GM19238 (cell line): ENCODE data around the gene TSPAN11.
"Not testable (repeated sequence)": the region's sequence is repeated elsewhere in the genome, so short reads cannot be mapped to it uniquely, and the experiment has no call there.

Experiments used
- DNase-seq: peaks from one replicate; pipeline ENCODE4 v3.0.0; 2011; ENCODE audit warnings: low spot score; ENCODE audit not compliant: insufficient read length

TSPAN11 gene

DNA sequence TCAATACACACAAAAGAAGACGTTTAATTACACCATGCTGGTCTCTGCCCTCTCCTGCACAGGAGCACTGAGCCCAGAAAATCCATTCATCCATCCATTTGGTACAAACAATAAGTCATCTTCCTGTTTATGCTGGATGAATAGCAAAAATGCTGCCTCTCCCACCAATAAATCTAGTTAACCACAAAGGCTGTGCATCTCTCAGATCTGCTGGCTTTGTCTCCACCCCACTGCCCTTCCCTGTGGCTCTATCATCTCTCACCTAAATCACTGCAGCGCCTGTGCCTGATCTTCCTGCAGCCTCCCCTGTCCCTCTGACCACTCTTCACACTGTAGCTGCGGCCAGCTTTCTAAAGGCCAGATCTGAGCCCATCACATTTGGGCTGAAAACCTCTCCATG is 74.2 kb downstream of the TSPAN11 start:
- DNase-seq: no peak

DNA sequence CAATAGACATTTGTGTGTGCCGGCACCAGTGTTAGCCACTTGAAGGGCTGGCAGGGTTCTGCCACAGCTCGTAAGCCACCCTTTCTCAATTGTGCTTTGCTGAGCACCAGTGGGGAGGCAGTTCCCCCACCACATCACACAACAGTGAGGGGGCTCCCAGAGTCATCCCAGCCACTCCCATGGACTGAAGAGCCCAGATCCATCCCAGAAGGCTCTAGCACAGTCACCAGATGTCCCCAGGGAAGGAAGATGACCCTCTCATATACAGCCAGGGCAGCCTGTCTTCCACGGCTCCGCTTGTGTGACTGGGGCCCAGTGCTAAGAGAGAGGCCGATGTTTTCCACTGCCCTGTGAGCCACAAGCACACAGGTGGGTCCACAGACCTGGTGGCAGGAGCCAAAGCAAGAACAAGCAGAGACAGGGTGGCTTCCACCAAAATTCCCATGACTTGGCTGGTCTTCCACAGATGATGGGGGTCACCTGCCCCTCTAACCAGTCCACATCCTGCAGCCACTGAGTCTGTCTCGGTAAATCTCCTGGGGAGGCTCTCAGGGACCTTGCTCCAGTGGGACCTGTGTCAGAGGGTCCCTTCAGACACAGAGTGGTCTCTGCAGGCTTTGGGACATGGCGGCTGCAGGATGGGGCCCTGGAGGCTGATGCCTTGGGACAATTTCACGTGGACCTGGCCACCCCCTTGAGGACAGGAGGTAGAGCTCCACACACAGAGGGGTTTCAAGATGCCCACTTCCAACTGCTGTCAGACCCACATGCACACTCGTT is 75.2 kb downstream of the TSPAN11 start:
- no peak for DNase-seq

DNA sequence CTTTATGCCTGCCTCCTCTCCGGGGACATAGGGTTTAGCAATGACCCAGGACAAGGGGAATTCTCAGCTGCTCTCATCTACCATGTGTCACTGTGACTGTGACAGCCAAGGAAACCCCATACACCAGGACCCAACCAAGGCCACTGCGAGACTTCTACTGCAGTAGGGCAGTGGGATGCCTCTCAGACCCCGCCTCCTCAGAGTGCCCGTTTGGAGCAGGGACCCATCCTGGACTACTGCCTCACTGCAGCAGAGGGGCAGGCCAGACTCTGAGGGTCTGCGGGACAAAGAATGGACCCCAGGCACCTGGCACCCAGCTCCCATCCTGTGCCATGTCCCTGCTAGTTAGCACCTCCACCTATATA is 75.8 kb downstream of the TSPAN11 start:
- no peak for DNase-seq

GRCh38 chr12:31002999-31003398 is 76.5 kb downstream of the TSPAN11 start:
- DNase-seq: no peak

- DNase-seq: no peak
These were observed 77.5 kb downstream of the TSPAN11 start for GRCh38 chr12:31003861-31004640.

GRCh38 chr12:31004666-31005065 is 78.1 kb downstream of the TSPAN11 start:
- no peak for DNase-seq

- DNase-seq: no peak
These were observed 78.9 kb downstream of the TSPAN11 start for GRCh38 chr12:31005256-31005943.

GRCh38 chr12:31005944-31006361 is 79.4 kb downstream of the TSPAN11 start:
- DNase-seq: no peak

DNA sequence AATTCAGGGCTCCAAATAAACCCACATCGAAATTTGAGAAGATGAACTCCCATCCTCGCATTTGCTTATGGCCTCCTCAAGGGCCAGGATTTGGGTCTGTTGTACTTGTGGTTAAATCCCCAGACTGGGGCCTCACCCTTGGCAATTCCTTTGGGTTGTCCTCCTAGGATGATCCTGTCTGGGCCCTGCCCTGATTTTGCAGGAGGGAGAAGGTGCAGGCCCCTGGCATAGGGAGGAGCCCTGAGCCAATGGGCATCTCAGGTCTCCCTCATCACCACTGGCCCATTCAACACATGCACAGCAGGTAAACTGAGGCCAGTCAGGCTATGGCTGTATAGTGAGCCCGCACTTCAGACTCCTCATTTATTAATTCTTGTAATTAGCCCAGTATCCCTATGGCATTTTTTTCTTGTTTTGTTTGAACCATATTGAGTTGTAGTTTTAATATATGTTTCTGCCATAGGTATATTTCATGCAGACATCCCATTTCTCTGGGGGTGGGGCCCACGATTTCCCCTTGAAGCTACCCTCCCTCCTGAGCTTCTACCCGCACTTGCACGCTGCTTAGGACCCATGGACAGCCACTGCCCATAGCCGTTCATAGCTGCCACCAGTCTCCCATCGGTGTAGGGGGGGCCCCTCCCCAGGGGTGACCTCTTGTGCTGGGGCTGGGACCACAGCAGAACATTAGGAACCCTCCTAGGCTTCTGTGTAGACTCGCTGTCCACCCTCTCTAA is 80.0 kb downstream of the TSPAN11 start:
- no peak for DNase-seq

- no peak for DNase-seq
These were observed 80.6 kb downstream of the TSPAN11 start for GRCh38 chr12:31007153-31007495.

DNA sequence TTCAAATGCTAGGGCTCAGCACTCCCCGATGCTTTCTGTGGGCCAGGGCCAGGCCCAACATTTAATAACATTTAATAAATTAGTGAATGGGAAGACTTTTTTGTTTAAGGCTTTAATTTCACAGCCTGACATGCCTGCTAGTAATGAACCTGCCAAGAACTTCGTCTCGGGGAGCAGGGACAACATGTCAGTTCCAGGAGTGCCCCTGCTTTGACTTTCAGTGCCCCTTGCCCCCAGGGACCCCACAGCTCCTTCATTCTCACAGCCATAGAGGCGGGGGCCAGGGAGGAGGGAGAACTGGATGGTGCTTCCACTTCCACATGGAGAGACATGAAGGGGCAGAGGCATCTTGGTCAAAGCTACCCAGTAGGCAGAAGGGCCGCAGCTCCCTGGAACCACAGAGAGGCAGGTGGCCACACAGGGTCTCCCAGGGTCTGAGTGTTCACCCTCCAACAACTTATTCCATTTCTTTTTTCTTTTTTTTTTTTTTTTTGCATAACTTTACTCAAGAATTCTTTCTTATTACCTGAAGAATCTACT is 81.2 kb downstream of the TSPAN11 start:
- DNase-seq: no peak

DNA sequence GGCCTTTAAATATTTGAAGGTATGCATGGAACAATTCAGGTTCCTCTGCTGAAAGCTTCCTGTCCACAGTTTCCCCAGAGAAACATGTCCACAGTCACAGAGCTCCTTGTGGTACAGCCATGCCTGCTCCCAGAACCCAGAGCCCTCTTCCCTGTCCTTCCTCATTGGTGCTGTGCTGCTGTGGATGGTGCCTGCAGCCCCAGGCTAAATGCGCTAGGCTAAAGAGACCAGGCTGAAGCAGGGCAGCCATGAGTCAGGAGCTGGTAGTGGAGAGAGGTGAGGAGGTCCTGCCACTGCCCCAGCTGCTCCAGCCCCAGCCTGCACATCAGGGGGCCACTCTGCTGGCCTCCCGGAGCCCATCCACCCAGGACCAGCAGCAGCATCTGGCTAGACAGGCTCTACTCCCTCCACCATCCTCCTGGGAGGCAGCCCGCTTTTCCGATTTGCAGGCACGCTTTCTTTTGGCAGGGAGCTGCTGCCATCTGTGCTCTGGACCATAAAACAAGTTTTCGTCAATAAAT is 81.8 kb downstream of the TSPAN11 start:
- no peak for DNase-seq

DNA sequence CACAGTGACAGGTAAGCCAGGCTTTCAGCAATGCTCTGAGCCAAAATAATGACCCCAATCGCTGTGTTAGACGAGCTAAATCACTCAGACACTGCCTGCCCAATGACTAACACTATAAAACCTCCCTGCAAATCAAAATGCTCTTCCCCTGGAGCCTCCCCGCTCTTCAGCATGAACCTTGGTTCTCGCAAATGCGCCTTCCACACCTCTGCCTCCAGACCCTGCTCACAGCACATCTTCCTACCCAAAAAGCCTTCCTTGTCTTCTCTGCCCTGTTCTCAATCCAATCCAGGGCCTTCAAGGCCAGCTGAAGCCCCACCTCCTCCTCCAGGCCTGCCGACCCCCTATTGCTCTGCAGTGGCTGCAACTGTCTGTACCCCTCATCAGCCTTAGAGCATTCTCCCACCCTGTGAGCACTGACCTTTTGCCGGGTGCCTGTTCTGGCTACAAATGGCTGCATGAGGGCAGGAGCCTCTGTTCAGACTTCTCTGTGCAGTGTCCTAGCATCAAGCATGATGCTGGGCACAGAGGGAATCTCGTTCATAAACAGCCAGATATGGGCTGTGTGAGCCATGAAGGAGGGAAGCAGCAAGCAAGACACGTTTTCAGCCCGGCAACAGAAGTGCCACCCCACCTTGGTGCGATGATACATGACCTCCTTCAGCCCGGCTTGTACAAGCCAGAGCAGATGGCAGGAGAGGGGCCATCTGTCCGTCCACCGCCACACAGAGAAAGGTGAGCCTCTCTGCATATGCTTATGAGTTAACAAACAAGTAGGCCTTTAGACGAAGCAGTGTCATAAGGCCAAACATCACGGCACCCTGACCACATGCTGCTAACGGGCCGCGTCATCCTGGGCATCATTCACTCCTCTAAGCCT is 82.7 kb downstream of the TSPAN11 start:
- no peak for DNase-seq

DNA sequence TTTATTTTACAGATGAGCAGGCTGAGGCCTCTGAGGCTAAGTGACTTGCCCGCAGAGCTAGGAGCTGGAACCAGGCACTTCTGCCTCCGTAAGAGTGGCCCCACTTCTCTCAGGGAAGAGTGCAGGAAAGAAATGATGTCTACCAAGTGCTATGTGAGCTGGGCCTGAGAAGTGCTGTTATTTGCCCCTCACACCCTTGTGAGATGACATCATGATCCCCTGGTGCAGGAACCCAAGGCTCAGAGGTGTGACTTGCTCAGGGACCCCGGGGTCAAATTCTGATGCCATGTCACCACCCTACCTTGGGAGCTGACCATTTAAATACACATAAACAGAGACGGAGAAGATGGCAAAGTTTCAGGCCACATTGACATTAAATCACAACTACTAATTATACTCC is 83.4 kb downstream of the TSPAN11 start:
- no peak for DNase-seq

GRCh38 chr12:31011336-31011735 is 84.8 kb downstream of the TSPAN11 start:
- DNase-seq: no peak

DNA sequence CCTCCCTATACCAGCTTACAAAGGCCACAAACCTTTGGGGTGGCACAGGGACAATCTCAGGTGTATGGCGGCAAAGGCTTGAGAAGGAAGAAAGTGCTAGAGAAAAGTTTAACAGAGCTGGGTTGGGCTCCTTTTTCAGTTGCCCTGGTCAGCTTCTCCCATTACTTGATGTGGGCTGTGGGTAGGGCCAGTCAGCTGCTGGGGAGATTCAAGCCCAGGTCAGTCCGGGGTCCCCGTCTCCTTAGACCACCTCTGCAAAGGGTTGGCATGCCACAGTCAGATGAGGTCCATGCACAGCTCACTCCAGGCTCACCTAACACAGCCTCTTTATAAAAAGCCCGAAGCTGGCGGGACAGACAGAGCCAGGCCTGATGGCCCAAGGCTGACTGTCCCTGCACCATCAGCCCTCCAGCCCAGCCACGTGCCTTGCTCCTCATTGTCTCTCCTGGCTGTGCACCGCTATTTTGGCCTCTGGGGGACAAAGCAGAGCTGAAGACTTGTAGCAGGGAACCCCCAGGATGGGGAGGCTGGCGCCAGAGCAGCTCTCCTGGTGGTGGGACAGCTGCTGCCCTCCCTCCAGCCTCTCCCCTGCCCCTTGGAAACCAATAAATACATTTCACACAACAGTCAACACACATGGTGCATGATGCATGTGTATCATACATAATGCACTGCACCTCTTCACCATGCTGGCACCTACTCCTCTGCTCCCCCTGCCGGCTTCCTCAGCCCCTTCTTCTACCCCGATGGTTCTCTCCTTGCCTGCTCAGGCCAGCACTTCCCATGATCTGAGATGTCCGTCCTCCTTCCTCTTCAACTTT is 85.4 kb downstream of the TSPAN11 start:
- DNase-seq: no peak

GRCh38 chr12:31012567-31012891 is 86.0 kb downstream of the TSPAN11 start:
- DNase-seq: not testable (repeated sequence)

GRCh38 chr12:31015215-31015614 is 88.7 kb downstream of the TSPAN11 start:
- DNase-seq: no peak

- no peak for DNase-seq
These were observed 89.5 kb downstream of the TSPAN11 start for GRCh38 chr12:31016057-31016456.
